Activated naive CD4-positive, alpha-beta T cell treated with anti-CD3 and anti-CD28 coated beads, Interleukin-2, amount 50 U/mL, for 72 hours (primary cell): ENCODE measurements around the gene CREB3L4. TPM values are rescaled to one million over a fixed set of nuclear protein-coding genes. Genes with fewer than 3 reads are reported as not detected.

ENCODE experiments used
- ATAC-seq, 2 donors: fragments of 150-1000 bp; cut with Tn5 transposase; 2 replicates each; pipeline ENCODE4 v1.10.0; 2021; ENCODE audit warnings: mild to moderate bottlenecking in 2 of 2, moderate library complexity in 2 of 2
- DNase-seq, 2 donors: peaks; one replicate each; pipeline ENCODE4 v3.0.0; 2021 to 2022; ENCODE audit warnings: low spot score in 2 of 2
- H3K27ac Mint-ChIP-seq, 2 donors: one replicate each; pipeline ENCODE4 v1.8.0; 2022; ENCODE audit warnings: mild to moderate bottlenecking in 2 of 2, mixed read lengths in 2 of 2
- H3K36me3 Mint-ChIP-seq, 2 donors: one replicate each; pipeline ENCODE4 v1.8.0; 2022; ENCODE audit warnings: mixed read lengths in 2 of 2
- H3K9me3 Mint-ChIP-seq, 2 donors: one replicate each; pipeline ENCODE4 v1.8.0; 2022; ENCODE audit warnings: mixed read lengths in 2 of 2
- total RNA-seq, 2 donors: library from RNA; stranded (reverse); gene quantifications; one replicate each; pipeline ENCODE4 v1.2.3, GENCODE V29; 2022

The CREB3L4 gene
- total RNA-seq, 2 donors from 2014 or later: 8.9 to 12.0 TPM

GRCh38 chr1:153945795-153946621, 21.7 kb upstream of the CREB3L4 start:
- peak; percentile 68 to 78 for ATAC-seq
- H3K36me3 Mint-ChIP-seq: peaks cover 14 to 20% of the 10 kb centered on the region in 2 donors
- H3K9me3 Mint-ChIP-seq: no peaks in the 10 kb centered on the region
- peak; percentile 69 to 87 for DNase-seq
- H3K27ac Mint-ChIP-seq: peak overlapping the region; percentile 93 to 96

DNA sequence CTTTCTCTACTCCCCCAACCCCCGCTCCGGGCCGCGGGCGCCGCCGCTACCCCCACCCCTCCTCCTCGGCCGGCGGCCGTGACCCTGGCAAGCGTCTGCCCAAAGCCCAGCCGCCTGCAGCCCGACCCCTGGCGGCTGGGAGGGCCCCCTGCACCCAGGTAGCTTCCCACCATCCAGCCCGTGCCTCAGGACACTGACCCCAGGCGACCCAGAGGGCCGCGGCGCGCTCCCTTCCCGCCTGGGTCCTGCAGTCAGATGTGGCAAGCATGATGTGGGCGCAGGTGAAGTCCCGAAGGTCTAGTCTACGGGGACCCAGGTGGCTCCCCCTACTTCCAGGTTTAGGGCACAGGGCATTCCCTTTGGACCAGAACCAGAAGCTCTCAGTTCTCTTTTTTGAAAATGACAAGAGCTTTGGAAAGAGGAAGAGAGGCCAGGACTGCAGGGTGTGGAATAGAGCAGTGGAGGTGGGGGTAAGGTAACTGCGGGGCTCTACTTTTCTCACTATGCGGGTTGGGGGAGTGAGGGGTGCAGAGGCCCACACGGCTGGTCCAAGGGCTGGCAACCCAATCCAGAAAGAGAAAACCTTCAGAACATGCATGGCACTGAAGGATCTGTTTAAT, 21.0 kb upstream of the CREB3L4 start, which contains the start of gene DENND4B:
Gene DENND4B (minus strand): TSS at position 97 of the 620 bp plus-strand sequence. CDS start 2,344 bp downstream, outside the sequence.
- peak within 1 kb of the TSS; percentile 93 to 96 for H3K27ac Mint-ChIP-seq
- peak; percentile 70 to 74 for ATAC-seq
- peaks cover 14 to 20% of the 10 kb centered on the region in 2 donors for H3K36me3 Mint-ChIP-seq
- no peaks in the 10 kb centered on the region for H3K9me3 Mint-ChIP-seq
- DNase-seq: peak; percentile 78 to 81

- H3K36me3 Mint-ChIP-seq: peaks cover 6 to 12% of the 10 kb centered on the region in 2 donors
- H3K9me3 Mint-ChIP-seq: no peaks in the 10 kb centered on the region
- peak overlapping the region; percentile 41 to 64 for H3K27ac Mint-ChIP-seq
- no peak for ATAC-seq
- DNase-seq: no peak
These were observed 16.5 kb upstream of the CREB3L4 start for GRCh38 chr1:153951183-153951582.

GRCh38 chr1:153951801-153952200, 15.9 kb upstream of the CREB3L4 start:
- Mint-ChIP-seq H3K36me3 (peaks cover 8 to 15% of the 10 kb centered on the region in 2 donors), H3K9me3 (no peaks in the 10 kb centered on the region), H3K27ac (peak overlapping the region; percentile 41 to 64)
- ATAC-seq (no peak), DNase-seq (no peak)

DNA sequence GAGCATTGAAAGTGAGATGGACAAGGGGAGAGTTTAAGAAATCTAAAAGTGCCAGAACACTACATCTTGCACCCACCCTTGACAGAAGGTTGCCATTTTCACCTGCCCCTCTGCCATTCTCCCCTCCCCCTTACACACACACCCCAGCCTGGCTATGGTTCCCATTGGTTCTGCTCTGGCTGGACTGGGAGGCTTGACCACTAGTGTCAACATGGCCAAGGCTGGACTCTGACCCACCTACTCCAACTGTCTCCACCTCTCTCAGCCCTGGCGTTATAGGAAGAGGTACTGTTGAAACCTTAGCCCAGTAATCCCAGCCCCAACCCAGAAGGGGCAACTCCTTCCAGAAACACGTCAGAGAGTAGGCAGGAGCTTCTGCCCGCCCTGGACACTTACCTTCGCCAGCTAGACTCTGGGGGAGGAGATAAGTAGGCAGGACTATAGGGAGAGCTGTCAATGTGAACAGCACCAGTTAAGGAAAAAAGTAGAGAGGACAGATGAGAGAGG, 13.8 kb upstream of the CREB3L4 start:
- no peak for ATAC-seq
- Mint-ChIP-seq H3K36me3 (peaks cover 24 to 32% of the 10 kb centered on the region in 2 donors), H3K9me3 (no peaks in the 10 kb centered on the region), H3K27ac (peak overlapping the region; percentile 9 to 51)
- DNase-seq: no peak

DNA sequence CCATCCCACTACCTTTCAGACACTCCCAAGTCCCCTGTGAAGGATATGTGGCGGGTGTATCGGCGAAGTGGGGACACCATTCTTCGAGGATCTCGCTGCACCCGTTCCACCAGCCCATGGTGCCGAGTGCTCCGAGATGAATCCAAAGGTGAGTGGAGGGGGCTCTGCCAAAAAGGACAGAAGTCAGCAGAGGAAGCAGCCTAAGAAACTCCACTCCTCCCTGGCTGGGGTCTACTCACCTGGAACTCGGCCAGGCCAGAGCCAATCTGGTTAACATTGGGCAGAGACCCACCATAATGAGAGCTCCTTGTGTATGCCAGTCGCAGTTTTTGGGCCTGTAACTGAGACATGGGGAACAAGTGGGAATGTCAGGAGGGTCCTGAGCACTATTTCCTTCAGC, 12.9 kb upstream of the CREB3L4 start:
- H3K36me3 Mint-ChIP-seq: peaks cover 24 to 32% of the 10 kb centered on the region in 2 donors
- H3K9me3 Mint-ChIP-seq: no peaks in the 10 kb centered on the region
- ATAC-seq (no peak), DNase-seq (no peak)
- no peak overlapping the region for H3K27ac Mint-ChIP-seq

DNA sequence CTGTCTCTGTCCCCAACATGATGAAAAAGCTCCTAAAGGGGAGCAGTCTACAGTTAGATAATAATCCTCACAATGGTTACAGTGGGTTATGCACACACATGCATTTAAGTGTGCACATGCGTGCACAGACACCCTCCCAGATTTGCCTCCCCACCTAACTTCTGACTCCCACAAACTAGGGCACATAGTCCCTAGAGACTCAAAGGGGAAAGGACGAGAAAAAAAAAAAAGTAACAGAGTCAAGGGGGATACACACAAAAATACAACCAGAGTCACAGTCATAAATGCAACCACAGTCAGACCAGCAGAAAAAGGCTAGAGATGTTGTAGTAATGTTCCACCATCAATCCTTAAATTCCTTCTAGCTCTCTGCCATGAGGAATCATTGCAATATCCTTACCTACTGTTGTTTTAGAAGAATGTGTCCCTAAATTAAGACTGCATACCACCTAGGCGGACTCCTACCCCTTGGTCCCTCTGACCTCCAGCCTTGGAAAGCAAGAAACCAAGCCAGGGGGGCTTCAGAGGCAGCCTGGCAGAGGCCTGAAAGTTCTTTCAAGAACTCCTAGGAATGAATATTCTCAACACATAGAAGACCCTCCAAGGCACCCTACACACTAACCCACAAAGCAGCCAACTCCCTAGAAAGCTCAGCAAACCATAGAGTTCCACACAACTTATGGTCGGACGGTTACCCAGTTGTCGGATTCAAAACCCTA, 10.5 kb upstream of the CREB3L4 start:
- ATAC-seq: no peak
- H3K9me3 Mint-ChIP-seq: no peaks in the 10 kb centered on the region
- peaks cover 25 to 43% of the 10 kb centered on the region in 2 donors for H3K36me3 Mint-ChIP-seq
- DNase-seq: no peak
- peak overlapping the region; percentile 94 to 98 for H3K27ac Mint-ChIP-seq

- ATAC-seq (peak; percentile 27 to 34), DNase-seq (peak; percentile 28 to 68)
- no peaks in the 10 kb centered on the region for H3K9me3 Mint-ChIP-seq
- peak overlapping the region; percentile 94 to 98 for H3K27ac Mint-ChIP-seq
- H3K36me3 Mint-ChIP-seq: peaks cover 30 to 49% of the 10 kb centered on the region in 2 donors
These were observed 10.0 kb upstream of the CREB3L4 start for GRCh38 chr1:153957744-153958110.

DNA sequence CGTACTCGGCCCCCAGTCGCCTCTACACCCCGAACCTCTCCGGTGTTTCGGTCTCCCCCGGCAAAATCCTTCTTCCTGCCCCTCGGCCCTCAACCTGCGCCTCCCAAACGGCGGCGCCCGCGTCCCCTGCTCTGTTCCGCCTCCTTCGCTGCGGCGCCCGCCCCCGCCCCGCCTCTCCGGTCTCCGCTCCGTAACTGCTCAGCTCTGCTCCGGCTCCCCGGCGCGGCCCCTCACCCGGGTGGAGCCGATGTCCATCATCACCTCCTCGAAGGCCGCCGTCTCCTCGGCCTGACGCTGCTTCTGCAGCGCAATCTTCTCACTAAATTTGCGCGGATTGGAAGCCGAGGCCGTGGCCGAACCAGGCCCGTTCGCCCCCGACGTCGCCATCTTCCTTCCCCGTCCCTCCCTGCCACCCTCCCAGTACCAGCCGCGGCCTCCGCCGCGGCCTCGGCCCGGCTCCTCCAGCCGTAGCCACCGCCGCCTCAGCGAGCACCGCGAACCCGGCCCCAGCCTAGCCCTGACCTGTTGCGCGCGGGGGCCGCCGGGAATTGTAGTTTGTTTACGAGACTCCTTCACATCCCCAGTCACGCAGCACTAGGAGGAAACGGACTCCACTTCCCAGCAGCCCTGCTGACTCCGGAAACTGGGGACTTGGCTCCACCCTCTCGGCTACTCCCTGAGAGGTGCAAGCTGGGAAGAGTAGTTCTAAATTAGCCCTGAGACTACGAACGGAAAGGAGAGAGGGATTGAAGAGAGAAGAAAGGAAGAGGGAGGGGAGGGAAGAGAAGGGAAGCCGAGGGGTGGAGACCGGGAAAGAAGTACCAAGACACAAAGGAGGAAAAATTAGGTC, 9.4 kb upstream of the CREB3L4 start, which contains the start of gene CRTC2:
Gene CRTC2 (minus strand): TSS at position 502 of the 850 bp plus-strand sequence. CDS start 115 bp downstream, at position 387.
- ATAC-seq (peak; percentile 83 to 89), DNase-seq (peak; percentile 94 to 96)
- Mint-ChIP-seq H3K9me3 (no peaks in the 10 kb centered on the region), H3K36me3 (peaks cover 31 to 49% of the 10 kb centered on the region in 2 donors), H3K27ac (peak within 1 kb of the TSS; percentile 94 to 98)

DNA sequence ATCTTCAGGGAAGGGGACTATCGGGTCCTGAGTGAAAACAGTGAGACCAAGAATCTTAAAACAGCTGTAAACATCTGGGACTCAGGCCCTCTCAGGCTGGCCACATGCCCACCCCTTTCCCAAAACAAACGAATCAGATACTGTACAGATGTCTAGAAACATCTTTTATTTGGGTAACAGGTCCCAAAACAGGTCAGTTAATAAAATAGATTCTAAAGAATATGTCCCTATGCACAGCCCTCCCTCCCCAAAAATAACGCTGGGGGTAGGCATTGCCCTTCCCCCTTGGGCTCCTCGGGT, 8.8 kb upstream of the CREB3L4 start:
- Mint-ChIP-seq H3K27ac (peak overlapping the region; percentile 70 to 98), H3K9me3 (no peaks in the 10 kb centered on the region), H3K36me3 (peaks cover 36 to 46% of the 10 kb centered on the region in 2 donors)
- no peak for ATAC-seq
- no peak for DNase-seq

- peak overlapping the region; percentile 70 to 98 for H3K27ac Mint-ChIP-seq
- no peak for ATAC-seq
- DNase-seq: no peak
- peaks cover 33 to 46% of the 10 kb centered on the region in 2 donors for H3K36me3 Mint-ChIP-seq
- H3K9me3 Mint-ChIP-seq: no peaks in the 10 kb centered on the region
These were observed 8.2 kb upstream of the CREB3L4 start for GRCh38 chr1:153959454-153959853.

DNA sequence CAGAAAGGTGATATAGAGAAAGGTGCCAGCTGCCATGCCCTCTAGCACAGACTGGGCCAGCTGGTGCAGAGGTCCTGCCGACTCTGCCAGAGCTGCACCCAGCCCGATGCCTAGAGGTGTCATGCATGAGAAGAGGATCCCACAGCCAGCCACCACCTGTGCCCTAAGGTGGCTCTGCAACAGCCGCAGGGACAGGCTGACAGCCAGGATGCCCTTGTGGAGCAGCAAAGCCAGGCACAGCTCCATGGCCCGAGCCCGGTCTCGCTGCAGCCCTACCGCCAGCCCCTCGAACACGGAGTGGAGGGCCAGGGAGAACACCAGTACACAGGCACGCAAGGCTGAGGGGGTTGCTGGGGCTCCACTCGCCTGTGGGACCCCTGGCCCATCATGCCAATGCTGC, 7.5 kb upstream of the CREB3L4 start:
- Mint-ChIP-seq H3K27ac (peak overlapping the region; percentile 66 to 94), H3K9me3 (no peaks in the 10 kb centered on the region), H3K36me3 (peaks cover 32 to 46% of the 10 kb centered on the region in 2 donors)
- ATAC-seq (no peak), DNase-seq (no peak)

GRCh38 chr1:153961421-153961820, 6.3 kb upstream of the CREB3L4 start:
- Mint-ChIP-seq H3K27ac (peak overlapping the region; percentile 48 to 94), H3K9me3 (no peaks in the 10 kb centered on the region), H3K36me3 (peaks cover 40 to 46% of the 10 kb centered on the region in 2 donors)
- no peak for DNase-seq
- no peak for ATAC-seq

GRCh38 chr1:153962088-153963029, 5.3 kb upstream of the CREB3L4 start:
- ATAC-seq (no peak), DNase-seq (no peak)
- Mint-ChIP-seq H3K27ac (peak overlapping the region; percentile 78 to 94), H3K9me3 (no peaks in the 10 kb centered on the region), H3K36me3 (peaks cover 38 to 46% of the 10 kb centered on the region in 2 donors)
